Smooth muscle cell (in vitro differentiated cells): ENCODE results near the gene SH2D2A. TPM values are rescaled to one million over a fixed set of nuclear protein-coding genes. Genes with fewer than 3 reads are reported as not detected.

Experiments
- DNase-seq: peaks from one replicate; lab custom pipeline; 2025; ENCODE audit not compliant: unreplicated experiment; lab: John Stamatoyannopoulos, UW
- H2AFZ ChIP-seq: fragments of 200-600 bp; sonication (generic); 2 replicates; pipeline ENCODE4 v1.6.0; 2016; ENCODE audit warnings: antibody characterized with exemption, low read depth, mild to moderate bottlenecking
- H3F3A ChIP-seq: fragments of 200-600 bp; sonication (generic); 2 replicates; pipeline ENCODE4 v1.6.0; 2017; ENCODE audit warnings: antibody characterized with exemption, low read depth
- H3K27ac ChIP-seq: fragments of 200-600 bp; sonication (generic); 2 replicates; pipeline ENCODE4 v1.5.1; 2016; ENCODE audit warnings: low read depth, mild to moderate bottlenecking
- H3K27me3 ChIP-seq: fragments of 200-600 bp; sonication (generic); 2 replicates; pipeline ENCODE4 v1.6.1; 2016; ENCODE audit warnings: low read depth, mild to moderate bottlenecking
- H3K36me3 ChIP-seq: fragments of 200-600 bp; sonication (generic); 2 replicates; pipeline ENCODE4 v1.5.1; 2016; ENCODE audit warnings: low read depth
- H3K4me1 ChIP-seq: fragments of 200-600 bp; sonication (generic); 2 replicates; pipeline ENCODE4 v1.5.1; 2016; ENCODE audit warnings: low read depth
- H3K4me2 ChIP-seq: fragments of 200-600 bp; sonication (generic); 2 replicates; pipeline ENCODE4 v1.6.0; 2016; ENCODE audit warnings: mild to moderate bottlenecking
- H3K4me3 ChIP-seq: fragments of 200-600 bp; sonication (generic); 2 replicates; pipeline ENCODE4 v1.5.1; 2016; ENCODE audit warnings: mild to moderate bottlenecking
- H3K79me2 ChIP-seq: fragments of 200-600 bp; sonication (generic); 2 replicates; pipeline ENCODE4 v1.6.0; 2016; ENCODE audit warnings: low read depth, mild to moderate bottlenecking
- H3K9ac ChIP-seq: fragments of 200-600 bp; sonication (generic); 2 replicates; pipeline ENCODE4 v1.6.0; 2016; ENCODE audit warnings: low read depth
- H3K9me3 ChIP-seq: fragments of 200-600 bp; sonication (generic); replicated peaks from 2 replicates; pipeline ENCODE4 v1.5.1; 2016; ENCODE audit warnings: low read depth
- H4K20me1 ChIP-seq: fragments of 200-600 bp; sonication (generic); 2 replicates; pipeline ENCODE4 v1.6.0; 2016; ENCODE audit warnings: low read depth
- WGBS: methylation state at CpG from one replicate; pipeline ENCODE4 v1.1.7; 2016; ENCODE audit warnings: low lambda C conversion rate; 5-methylcytosine and 5-hydroxymethylcytosine counted together
- polyA plus RNA-seq: library from polyadenylated mRNA; unstranded; fragments of >200 nt; fragmentation: Nextera tagmentation; extraction: Ambion mirVana; gene quantifications from 2 replicates; pipeline ENCODE4 v1.2.1, GENCODE V29; 2016
- total RNA-seq: library from RNA; depleted of rRNA; stranded (reverse); fragments of >200 nt; gene quantifications from 2 replicates; pipeline ENCODE4 v1.2.3, GENCODE V29; 2014
- TF ChIP-seq, protein P1 (sequence below): fragments of 200-600 bp; sonication (generic); IDR thresholded peaks from 2 replicates; pipeline ENCODE4 v1.5.1; 2017; ENCODE audit warnings: borderline replicate concordance, mild to moderate bottlenecking, antibody characterized with exemption; ENCODE audit not compliant: insufficient read depth, poor library complexity, severe bottlenecking

The SH2D2A gene
- total and polyA plus RNA-seq, 2 experiments from 2014 or later: 14.4 to 36.9 TPM

GRCh38 chr1:156860628-156861423, 44.2 kb upstream of the SH2D2A start, which contains the start of gene NTRK1:
Gene NTRK1 (plus strand): TSS chr1:156860865. CDS start chr1:156860935, 70 bp downstream.
- H2AFZ ChIP-seq: peak within 1 kb of the TSS; percentile 67
- H3K79me2 ChIP-seq: no peaks in the 10 kb centered on the region
- H3K4me2 ChIP-seq: peak within 1 kb of the TSS; percentile 96
- peaks cover 29% of the 10 kb centered on the region for H3K4me1 ChIP-seq
- 9% methylated on average over 38 of the region's 69 CpGs for WGBS
- peaks cover 4% of the 10 kb centered on the region for H3F3A ChIP-seq
- TF ChIP-seq, protein P1, sequence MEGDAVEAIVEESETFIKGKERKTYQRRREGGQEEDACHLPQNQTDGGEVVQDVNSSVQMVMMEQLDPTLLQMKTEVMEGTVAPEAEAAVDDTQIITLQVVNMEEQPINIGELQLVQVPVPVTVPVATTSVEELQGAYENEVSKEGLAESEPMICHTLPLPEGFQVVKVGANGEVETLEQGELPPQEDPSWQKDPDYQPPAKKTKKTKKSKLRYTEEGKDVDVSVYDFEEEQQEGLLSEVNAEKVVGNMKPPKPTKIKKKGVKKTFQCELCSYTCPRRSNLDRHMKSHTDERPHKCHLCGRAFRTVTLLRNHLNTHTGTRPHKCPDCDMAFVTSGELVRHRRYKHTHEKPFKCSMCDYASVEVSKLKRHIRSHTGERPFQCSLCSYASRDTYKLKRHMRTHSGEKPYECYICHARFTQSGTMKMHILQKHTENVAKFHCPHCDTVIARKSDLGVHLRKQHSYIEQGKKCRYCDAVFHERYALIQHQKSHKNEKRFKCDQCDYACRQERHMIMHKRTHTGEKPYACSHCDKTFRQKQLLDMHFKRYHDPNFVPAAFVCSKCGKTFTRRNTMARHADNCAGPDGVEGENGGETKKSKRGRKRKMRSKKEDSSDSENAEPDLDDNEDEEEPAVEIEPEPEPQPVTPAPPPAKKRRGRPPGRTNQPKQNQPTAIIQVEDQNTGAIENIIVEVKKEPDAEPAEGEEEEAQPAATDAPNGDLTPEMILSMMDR: no peak
- no peaks in the 10 kb centered on the region for H4K20me1 ChIP-seq
- no peak within 1 kb of the TSS for H3K9ac ChIP-seq
- peak; percentile 30 for DNase-seq
- no peak within 1 kb of the TSS for H3K27ac ChIP-seq
- no peaks in the 10 kb centered on the region for H3K36me3 ChIP-seq
- peak within 1 kb of the TSS; percentile 57 for H3K4me3 ChIP-seq
- no peaks in the 10 kb centered on the region for H3K9me3 ChIP-seq
- peaks cover 14% of the 10 kb centered on the region for H3K27me3 ChIP-seq

- TF ChIP-seq, protein P1: peak; percentile 73
- peaks cover 4% of the 10 kb centered on the region for H3F3A ChIP-seq
Observed at GRCh38 chr1:156860113-156860627, 43.5 kb upstream of the SH2D2A start.

DNA sequence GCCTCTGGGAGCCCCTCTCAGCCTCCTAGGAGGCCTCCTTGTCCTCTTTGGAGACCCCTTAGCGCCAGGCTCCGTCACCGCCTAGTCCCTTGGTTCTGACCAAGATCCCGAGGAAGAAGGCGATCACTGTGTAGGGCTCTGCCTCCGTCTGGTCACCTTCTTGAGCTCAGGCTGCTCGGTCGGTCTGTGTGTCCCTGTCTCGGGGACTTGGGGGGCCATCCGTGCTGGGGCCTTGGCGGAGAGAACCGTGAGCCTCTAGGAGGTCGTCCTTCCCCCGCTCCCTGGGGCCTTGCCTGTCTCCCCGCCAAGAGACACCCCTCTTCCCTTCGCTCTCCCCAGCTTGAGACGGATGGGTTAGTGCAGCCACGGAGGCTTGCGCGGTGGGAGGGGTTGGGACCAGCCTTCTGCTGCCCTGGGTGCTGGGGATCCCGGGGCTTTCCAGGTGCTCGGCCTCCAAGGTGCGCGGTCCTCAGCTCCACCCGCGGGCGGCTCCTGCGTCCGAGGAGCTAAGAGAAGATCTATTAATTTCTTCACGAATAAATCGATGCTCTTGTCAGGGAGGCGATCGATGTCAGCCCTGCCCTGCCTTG, 43.0 kb upstream of the SH2D2A start:
- no peak for DNase-seq
- H3K79me2 ChIP-seq: no peaks in the 10 kb centered on the region
- H3K4me2 ChIP-seq: peak overlapping the region; percentile 96
- 6% methylated on average over 32 of the region's 33 CpGs for WGBS
- peak overlapping the region; percentile 57 for H3K4me3 ChIP-seq
- H3K4me1 ChIP-seq: peaks cover 29% of the 10 kb centered on the region
- no peaks in the 10 kb centered on the region for H3K9me3 ChIP-seq
- no peaks in the 10 kb centered on the region for H4K20me1 ChIP-seq
- H3K36me3 ChIP-seq: no peaks in the 10 kb centered on the region
- peaks cover 14% of the 10 kb centered on the region for H3K27me3 ChIP-seq
- no peak overlapping the region for H3K9ac ChIP-seq
- TF ChIP-seq, protein P1: no peak
- peak overlapping the region; percentile 67 for H2AFZ ChIP-seq
- H3F3A ChIP-seq: peaks cover 4% of the 10 kb centered on the region
- no peak overlapping the region for H3K27ac ChIP-seq

More at GRCh38 chr1:156860113-156860627, 43.5 kb upstream of the SH2D2A start:
- H3K4me1 ChIP-seq: peaks cover 29% of the 10 kb centered on the region
- H3K27ac ChIP-seq: no peak overlapping the region
- H3K27me3 ChIP-seq: peaks cover 14% of the 10 kb centered on the region
- no peaks in the 10 kb centered on the region for H3K9me3 ChIP-seq
- H3K4me2 ChIP-seq: peak overlapping the region; percentile 96
- no peaks in the 10 kb centered on the region for H3K79me2 ChIP-seq
- no peaks in the 10 kb centered on the region for H4K20me1 ChIP-seq
- H3K4me3 ChIP-seq: peak overlapping the region; percentile 57
- WGBS: 1% methylated on average over 33 of the region's 35 CpGs
- DNase-seq: peak; percentile 30
- no peaks in the 10 kb centered on the region for H3K36me3 ChIP-seq
- H2AFZ ChIP-seq: peak overlapping the region; percentile 67
- no peak overlapping the region for H3K9ac ChIP-seq
